Mesothelial cell of epicardium (in vitro differentiated cells): ENCODE measurements around the gene CTNND1. TPM values are rescaled to one million over a fixed set of nuclear protein-coding genes. Genes with fewer than 3 reads are reported as not detected.
"Not testable (repeated sequence)": the region's sequence is repeated elsewhere in the genome, so short reads cannot be mapped to it uniquely, and the experiment has no call there.

Experiments used
- DNase-seq, 2 experiments: peaks; one replicate each; pipeline ENCODE4 v3.0.0; 2021; ENCODE audit warnings: low spot score in 2 of 2; ENCODE audit not compliant: unreplicated experiment in 2 of 2
- H3K27ac Mint-ChIP-seq: 2 replicates; pipeline ENCODE4 v1.8.0; 2021; ENCODE audit warnings: mixed read lengths
- H3K27me3 Mint-ChIP-seq: 2 replicates; pipeline ENCODE4 v1.8.0; 2021; ENCODE audit warnings: low read depth, mixed read lengths
- H3K36me3 Mint-ChIP-seq: 2 replicates; pipeline ENCODE4 v1.8.0; 2021; ENCODE audit warnings: mixed read lengths
- H3K4me1 Mint-ChIP-seq: 2 replicates; pipeline ENCODE4 v1.8.0; 2021; ENCODE audit warnings: mixed read lengths
- H3K4me3 Mint-ChIP-seq: 2 replicates; pipeline ENCODE4 v1.8.0; 2021; ENCODE audit warnings: mild to moderate bottlenecking, moderate library complexity, mixed read lengths
- H3K9me3 Mint-ChIP-seq: 2 replicates; pipeline ENCODE4 v1.8.0; 2021; ENCODE audit warnings: mixed read lengths
- CTCF ChIP-seq: fragments of 200-600 bp; sonication (generic); IDR thresholded peaks from one replicate; pipeline ENCODE4 v1.5.0; 2021; ENCODE audit warnings: antibody characterized with exemption; ENCODE audit not compliant: unreplicated experiment
- total RNA-seq: library from RNA; stranded (reverse); gene quantifications from 3 replicates; pipeline ENCODE4 v1.2.1, GENCODE V29; 2021

Gene CTNND1
- 234 to 250 TPM (median 238 TPM) in 3 replicates for total RNA-seq

- peak within 1 kb of the TSS; percentile 90 for H3K4me3 Mint-ChIP-seq
- H3K36me3 Mint-ChIP-seq = peaks cover 2% of the 10 kb centered on the region
- H3K9me3 Mint-ChIP-seq = no peaks in the 10 kb centered on the region
- H3K27ac Mint-ChIP-seq = peak within 1 kb of the TSS; percentile 100
- TF ChIP-seq CTCF = no peak
- no peaks in the 10 kb centered on the region for H3K27me3 Mint-ChIP-seq
- peak; percentile 53 to 75 for DNase-seq
- peaks cover 30% of the 10 kb centered on the region for H3K4me1 Mint-ChIP-seq
These were observed at the start of gene CTNND1 for GRCh38 chr11:57761301-57762234. Gene CTNND1 (plus strand): TSS chr11:57761802. CDS start chr11:57791479, 29,677 bp downstream.

- Mint-ChIP-seq H3K4me1 (peaks cover 28% of the 10 kb centered on the region), H3K9me3 (no peaks in the 10 kb centered on the region), H3K36me3 (peaks cover 10% of the 10 kb centered on the region), H3K27me3 (no peaks in the 10 kb centered on the region), H3K27ac (peak within 1 kb of the TSS; percentile 97), H3K4me3 (peak within 1 kb of the TSS; percentile 98)
- peak; percentile 68 to 87 for DNase-seq
- TF ChIP-seq CTCF = no peak
These were observed 49.1 kb upstream of the CTNND1 start, which contains the start of gene TMX2 for GRCh38 chr11:57712256-57713150. Gene TMX2 (plus strand): TSS chr11:57712593. CDS start chr11:57712619, 26 bp downstream.

GRCh38 chr11:57713835-57714234 lies 47.8 kb upstream of the CTNND1 start:
- Mint-ChIP-seq H3K27ac (peak overlapping the region; percentile 97), H3K4me3 (peak overlapping the region; percentile 98), H3K27me3 (no peaks in the 10 kb centered on the region), H3K36me3 (peaks cover 14% of the 10 kb centered on the region), H3K9me3 (peaks cover 4% of the 10 kb centered on the region), H3K4me1 (peaks cover 27% of the 10 kb centered on the region)
- DNase-seq = no peak
- no peak for TF ChIP-seq CTCF

- H3K27me3 Mint-ChIP-seq, DNase-seq, H3K4me3 Mint-ChIP-seq, H3K9me3 Mint-ChIP-seq, H3K27ac Mint-ChIP-seq: not testable (repeated sequence)
- Mint-ChIP-seq H3K4me1 (peaks cover 15% of the 10 kb centered on the region), H3K36me3 (peaks cover 15% of the 10 kb centered on the region)
These were observed 44.9 kb upstream of the CTNND1 start for GRCh38 chr11:57716726-57717125.

- no peaks in the 10 kb centered on the region for H3K36me3 Mint-ChIP-seq
- no peaks in the 10 kb centered on the region for H3K9me3 Mint-ChIP-seq
- no peak for TF ChIP-seq CTCF
- H3K4me1 Mint-ChIP-seq = no peaks in the 10 kb centered on the region
- no peaks in the 10 kb centered on the region for H3K27me3 Mint-ChIP-seq
- DNase-seq = no peak
- peak overlapping the region; percentile 45 for H3K27ac Mint-ChIP-seq
- H3K4me3 Mint-ChIP-seq = no peak overlapping the region
These were observed 34.4 kb upstream of the CTNND1 start for GRCh38 chr11:57727185-57727584.
